ENCODE results near the gene FOLR1.
A peak's percentile ranks its signal among the peaks of the same experiment; 100 is the strongest.

GRCh38 chr11:72223615-72224563 is 31.9 kb downstream of the FOLR1 start:
- TF ChIP-seq CTCF (IDR thresholded peaks at IDR 0.05) (no peak), POLR2A (IDR thresholded peaks at IDR 0.05) (peak in 1 of 2 donors; percentile 3), POLR2AphosphoS5 (IDR thresholded peaks at IDR 0.05; ENCODE audit: insufficient read depth in 1 of 2, low read depth in 1 of 2) (peak in 1 of 2 donors; percentile 71)
